HepG2 (cell line): ENCODE data around the gene ELOVL2. TPM values are rescaled to one million over a fixed set of nuclear protein-coding genes. Genes with fewer than 3 reads are reported as not detected.

ENCODE experiments used
- ATF1 ChIP-seq: IDR thresholded peaks from 2 replicates; pipeline ENCODE4 v1.6.1; 2016; ENCODE audit warnings: mild to moderate bottlenecking, control low read depth
- BORCS8-MEF2B ChIP-seq: sonication (generic); formaldehyde crosslinking; IDR thresholded peaks from 2 replicates; pipeline ENCODE4 v1.8.0; 2022; ENCODE audit warnings: mild to moderate bottlenecking, missing genetic modification reagents
- CEBPZ ChIP-seq: IDR thresholded peaks from 2 replicates; pipeline ENCODE4 v1.6.1; 2012; ENCODE audit warnings: low read length, improper control_type of control experiment
- HCFC1 ChIP-seq: fragments of 150-350 bp; IDR thresholded peaks from 2 replicates; pipeline ENCODE4 v1.6.1; 2014; ENCODE audit warnings: low read depth, low read length
- ZBTB4 ChIP-seq: sonication (generic); formaldehyde crosslinking; IDR thresholded peaks from 2 replicates; pipeline ENCODE4 v1.4.0; 2020; ENCODE audit warnings: missing genetic modification reagents, mild to moderate bottlenecking, borderline replicate concordance
- ZHX2 ChIP-seq, 2 experiments: sonication (generic) in 1 of 2; formaldehyde crosslinking in 1 of 2; IDR thresholded peaks; 2 replicates each; pipeline versions ENCODE4 v1.6.1 to v1.9.0; 2014 to 2022; ENCODE audit warnings: antibody characterized with exemption in 1 of 2, borderline replicate concordance in 1 of 2, inconsistent platforms in 1 of 2, low read depth in 1 of 2, missing genetic modification reagents in 1 of 2
- ZNF121 ChIP-seq: sonication (generic); formaldehyde crosslinking; IDR thresholded peaks from 2 replicates; pipeline ENCODE4 v1.5.0; 2020; ENCODE audit warnings: mild to moderate bottlenecking, missing genetic modification reagents
- ZNF44 ChIP-seq: sonication (generic); formaldehyde crosslinking; IDR thresholded peaks from 2 replicates; pipeline ENCODE4 v1.5.1; 2020; ENCODE audit warnings: mild to moderate bottlenecking, missing genetic modification reagents
- ZNF530 ChIP-seq: sonication (generic); formaldehyde crosslinking; IDR thresholded peaks from 2 replicates; pipeline ENCODE4 v1.5.0; 2020; ENCODE audit warnings: low read depth, mild to moderate bottlenecking, missing genetic modification reagents
- ZNF574 ChIP-seq: sonication (generic); formaldehyde crosslinking; IDR thresholded peaks from 2 replicates; pipeline ENCODE4 v1.4.0; 2020; ENCODE audit warnings: missing genetic modification reagents
- ZNF605 ChIP-seq: sonication (generic); formaldehyde crosslinking; IDR thresholded peaks from 2 replicates; pipeline ENCODE4 v1.8.0; 2022; ENCODE audit warnings: mild to moderate bottlenecking, missing genetic modification reagents
- ZNF747 ChIP-seq: sonication (generic); formaldehyde crosslinking; IDR thresholded peaks from 2 replicates; pipeline ENCODE4 v1.8.1; 2023; ENCODE audit warnings: missing genetic modification reagents, mild to moderate bottlenecking, borderline replicate concordance
- ZNF790 ChIP-seq: sonication (generic); formaldehyde crosslinking; IDR thresholded peaks from 2 replicates; pipeline ENCODE4 v1.8.0; 2022; ENCODE audit warnings: missing genetic modification reagents, mild to moderate bottlenecking, borderline replicate concordance
- ZSCAN12 ChIP-seq: sonication (generic); formaldehyde crosslinking; IDR thresholded peaks from 2 replicates; pipeline ENCODE4 v1.9.0; 2021; ENCODE audit warnings: mild to moderate bottlenecking, missing genetic modification reagents
- polyA plus RNA-seq, 8 experiments: library from polyadenylated mRNA; depleted of rRNA in 3 of 8; stranded (reverse) in 7 of 8; unstranded in 1 of 8; fragments of >200 nt; fragmentation: Illumina TruSeq in 4 of 8; extraction: Trizol in 4 of 8; gene quantifications; 2 replicates each; pipeline versions ENCODE4 v1.2.1 to v1.2.3, GENCODE V29; 2011 to 2016; ENCODE audit warnings: low read depth in 4 of 8, missing spikeins in 1 of 8, mixed read lengths in 1 of 8; ENCODE audit not compliant: insufficient read depth in 1 of 8
- total RNA-seq, 5 experiments: library from RNA; depleted of rRNA; stranded (reverse); fragments of >200 nt; fragmentation: Illumina TruSeq; extraction: Trizol; gene quantifications; 2 replicates each; pipeline ENCODE4 v1.2.3, GENCODE V29; 2016; ENCODE audit warnings: low read depth in 1 of 5

Gene ELOVL2
- total and polyA plus RNA-seq, 2 of the 13 experiments (the other 11 are each of a cell fraction or from before 2014, with no cell fraction given) = 43.6 to 65.4 TPM

- no peak for TF ChIP-seq ZHX2 (IDR thresholded peaks at IDR 0.05; ENCODE audit: low read depth)
- no peak for TF ChIP-seq ZHX2 (CRISPR knock-in tag; IDR thresholded peaks at IDR 0.05; ENCODE audit: borderline replicate concordance)
- no peak for TF ChIP-seq ZNF790 (CRISPR knock-in tag)
- TF ChIP-seq BORCS8-MEF2B (CRISPR knock-in tag) = no peak
- TF ChIP-seq ZNF574 = peak; percentile 47; the same call in 1 of the 2 replicates
- no peak for TF ChIP-seq ZNF121 (CRISPR knock-in tag)
- TF ChIP-seq ZNF44 (CRISPR knock-in tag) = no peak
- TF ChIP-seq CEBPZ = no peak
- no peak for TF ChIP-seq ZNF747 (CRISPR knock-in tag)
- no peak for TF ChIP-seq ATF1 (CRISPR knock-in tag)
- TF ChIP-seq ZSCAN12 (CRISPR knock-in tag) = no peak
- TF ChIP-seq ZBTB4 (CRISPR knock-in tag) = no peak
- no peak for TF ChIP-seq ZNF605 (CRISPR knock-in tag)
- no peak for TF ChIP-seq ZNF530 (CRISPR knock-in tag)
- TF ChIP-seq HCFC1 = no peak
Measured at GRCh38 chr6:11036977-11037430, 7.1 kb downstream of the ELOVL2 start (continued).
